ENCODE measurements around the gene TMEM51. TPM values are rescaled to one million over a fixed set of nuclear protein-coding genes. Genes with fewer than 3 reads are reported as not detected.

Gene TMEM51
- total RNA-seq, 2 experiments from 2014 or later: not detected

DNA sequence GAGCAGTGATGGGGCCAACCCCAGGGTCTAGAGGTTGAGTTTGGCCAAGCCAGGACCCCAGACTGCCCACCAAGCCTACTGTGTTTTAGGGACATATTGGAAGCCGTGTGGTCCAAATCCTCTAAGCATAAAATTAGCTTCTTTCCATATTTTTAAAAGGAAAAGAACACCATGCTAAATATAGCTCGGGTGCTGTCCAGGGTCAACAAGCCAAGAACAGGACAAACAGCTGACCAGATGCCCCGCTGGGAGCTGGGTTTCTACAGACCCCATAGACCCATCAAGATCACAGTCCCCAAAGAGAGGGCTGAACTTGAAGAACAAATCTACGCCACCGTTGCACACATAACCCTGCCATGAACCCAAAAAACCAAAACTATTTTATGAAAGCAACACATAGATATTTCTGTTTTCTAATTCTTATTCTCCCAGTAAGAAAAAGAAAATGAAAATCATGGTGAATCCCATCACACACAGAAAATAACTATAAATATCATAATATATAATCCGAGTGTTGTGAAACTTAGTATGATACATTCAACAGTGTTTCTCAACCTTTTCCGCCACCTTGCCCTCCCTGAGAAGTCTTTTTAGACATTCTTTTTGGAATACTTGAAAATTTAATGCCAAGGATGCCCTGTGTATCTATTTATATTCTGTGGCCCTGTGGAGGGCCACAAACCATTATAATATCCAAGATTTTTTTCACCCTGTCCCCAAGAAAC is 57.3 kb downstream of the TMEM51 start:
- no peak overlapping the region for H3K27ac Mint-ChIP-seq
- no peaks in the 10 kb centered on the region for H3K9me3 Mint-ChIP-seq
- intact Hi-C loops (cut with micrococcal nuclease): no loop called here
- ChIA-PET CTCF (interaction anchor here (0.6 to 1.6 kb wide), 3 partner anchors 10 to 82 kb away, joined by 3 to 4 read pairs (median 4); no protein-coding TSS in a partner anchor), POLR2A (no interaction called here)
- no peaks in the 10 kb centered on the region for H3K4me1 Mint-ChIP-seq (ENCODE audit: low read depth)
- H3K4me3 Mint-ChIP-seq: no peak overlapping the region
- DNase-seq: no peak
- H3K27me3 Mint-ChIP-seq: peaks cover 9% of the 10 kb centered on the region
- TF ChIP-seq, protein P1, sequence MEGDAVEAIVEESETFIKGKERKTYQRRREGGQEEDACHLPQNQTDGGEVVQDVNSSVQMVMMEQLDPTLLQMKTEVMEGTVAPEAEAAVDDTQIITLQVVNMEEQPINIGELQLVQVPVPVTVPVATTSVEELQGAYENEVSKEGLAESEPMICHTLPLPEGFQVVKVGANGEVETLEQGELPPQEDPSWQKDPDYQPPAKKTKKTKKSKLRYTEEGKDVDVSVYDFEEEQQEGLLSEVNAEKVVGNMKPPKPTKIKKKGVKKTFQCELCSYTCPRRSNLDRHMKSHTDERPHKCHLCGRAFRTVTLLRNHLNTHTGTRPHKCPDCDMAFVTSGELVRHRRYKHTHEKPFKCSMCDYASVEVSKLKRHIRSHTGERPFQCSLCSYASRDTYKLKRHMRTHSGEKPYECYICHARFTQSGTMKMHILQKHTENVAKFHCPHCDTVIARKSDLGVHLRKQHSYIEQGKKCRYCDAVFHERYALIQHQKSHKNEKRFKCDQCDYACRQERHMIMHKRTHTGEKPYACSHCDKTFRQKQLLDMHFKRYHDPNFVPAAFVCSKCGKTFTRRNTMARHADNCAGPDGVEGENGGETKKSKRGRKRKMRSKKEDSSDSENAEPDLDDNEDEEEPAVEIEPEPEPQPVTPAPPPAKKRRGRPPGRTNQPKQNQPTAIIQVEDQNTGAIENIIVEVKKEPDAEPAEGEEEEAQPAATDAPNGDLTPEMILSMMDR (IDR thresholded peaks at IDR 0.05): no peak
- H3K36me3 Mint-ChIP-seq (ENCODE audit: low read depth): no peaks in the 10 kb centered on the region
- ATAC-seq: no peak

DNA sequence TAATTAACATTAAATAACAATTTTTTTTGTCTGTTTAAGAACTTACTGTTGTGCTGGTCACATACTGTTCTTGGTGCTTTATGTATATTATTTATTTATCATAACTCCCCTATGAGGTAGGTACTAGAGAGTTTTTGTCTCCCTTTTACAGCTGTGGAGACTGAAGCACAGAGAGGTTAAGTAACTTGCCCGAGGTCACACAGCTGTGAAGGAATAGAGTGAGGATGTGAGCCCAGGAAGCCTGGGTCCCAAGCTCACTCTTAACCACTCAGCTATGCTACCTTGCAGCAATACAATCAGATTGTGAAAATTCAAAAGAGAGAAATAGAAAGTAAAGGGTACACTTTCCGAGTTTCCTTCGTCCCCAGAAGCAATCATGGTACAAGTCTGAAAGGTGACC is 57.9 kb downstream of the TMEM51 start:
- Mint-ChIP-seq H3K27ac (no peak overlapping the region), H3K36me3 (ENCODE audit: low read depth) (no peaks in the 10 kb centered on the region), H3K4me3 (no peak overlapping the region), H3K9me3 (no peaks in the 10 kb centered on the region), H3K4me1 (ENCODE audit: low read depth) (no peaks in the 10 kb centered on the region), H3K27me3 (peaks cover 8% of the 10 kb centered on the region)
- TF ChIP-seq, protein P1 (IDR thresholded peaks at IDR 0.05): no peak
- DNase-seq: no peak
- ATAC-seq: no peak
- CTCF ChIA-PET: interaction anchor here (0.9 kb wide), 1 partner anchor 60 kb away, joined by 3 read pairs; no protein-coding TSS in a partner anchor
- intact Hi-C loops (cut with micrococcal nuclease): no loop called here
- POLR2A ChIA-PET: no interaction called here

DNA sequence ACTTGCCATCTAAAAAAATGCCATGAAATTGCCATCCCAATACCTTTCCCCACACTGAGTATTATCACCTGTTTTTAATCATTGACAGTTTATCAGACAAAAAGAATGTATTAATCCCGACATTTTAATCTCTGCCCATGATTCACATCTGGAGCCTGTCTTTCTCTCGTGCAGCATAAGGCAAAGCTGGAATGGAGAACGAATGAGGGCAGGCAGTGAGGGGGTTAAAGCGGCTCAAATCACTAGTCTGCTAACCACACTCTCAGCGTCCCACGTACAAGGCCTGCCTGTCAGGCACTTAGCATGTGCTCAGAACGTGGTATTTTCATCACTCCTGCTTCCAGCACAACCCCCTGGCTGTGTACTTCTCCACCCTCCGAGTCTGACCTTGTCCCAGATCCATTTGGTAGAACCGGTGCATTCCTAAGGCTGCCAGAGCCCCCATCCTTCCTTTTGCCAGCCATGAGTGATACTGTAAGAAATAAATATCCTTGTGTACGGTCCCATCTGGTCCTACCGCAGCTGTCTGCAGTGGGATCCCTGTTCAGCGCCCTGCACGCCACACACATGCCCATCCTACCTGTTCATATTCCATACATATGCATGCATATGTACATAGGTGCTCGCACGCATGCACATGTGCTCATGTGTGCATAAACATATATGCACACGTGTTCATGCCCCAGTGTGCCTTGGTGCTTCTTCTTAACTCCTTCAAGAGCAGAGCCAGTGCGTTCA is 58.8 kb downstream of the TMEM51 start:
- Mint-ChIP-seq H3K9me3 (no peaks in the 10 kb centered on the region), H3K4me1 (ENCODE audit: low read depth) (no peaks in the 10 kb centered on the region), H3K36me3 (ENCODE audit: low read depth) (no peaks in the 10 kb centered on the region), H3K27me3 (peaks cover 4% of the 10 kb centered on the region), H3K27ac (no peak overlapping the region), H3K4me3 (no peak overlapping the region)
- DNase-seq (no peak), ATAC-seq (no peak)
- intact Hi-C loops (cut with micrococcal nuclease): no loop called here
- TF ChIP-seq, protein P1 (IDR thresholded peaks at IDR 0.05): no peak
- ChIA-PET CTCF (interaction anchor here (0.9 to 1.2 kb wide), 2 partner anchors 59 to 60 kb away, joined by 3 read pairs; no protein-coding TSS in a partner anchor), POLR2A (interaction anchor here (0.6 kb wide), 1 partner anchor 79 kb away, joined by 3 read pairs; no protein-coding TSS in a partner anchor)

DNA sequence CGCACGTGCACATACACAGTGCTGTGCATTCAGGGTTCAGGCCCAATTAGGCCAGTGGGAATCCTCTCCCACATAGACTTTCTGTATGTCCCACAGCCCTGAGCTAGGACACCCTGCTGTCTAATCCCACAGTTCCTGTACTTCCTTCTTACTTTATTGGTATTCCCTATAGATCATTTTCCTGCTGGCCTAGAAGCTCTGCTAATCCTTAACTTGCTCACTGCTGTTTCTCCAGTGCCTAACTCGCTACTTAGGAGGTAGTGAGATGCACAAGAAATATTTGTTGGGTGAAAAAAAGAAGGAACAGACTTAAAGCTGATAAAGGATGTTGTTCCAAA is 59.4 kb downstream of the TMEM51 start:
- ATAC-seq: no peak
- H3K9me3 Mint-ChIP-seq: no peaks in the 10 kb centered on the region

More for the DNA sequence above, 59.4 kb downstream of the TMEM51 start:
- Mint-ChIP-seq H3K36me3 (ENCODE audit: low read depth) (no peaks in the 10 kb centered on the region), H3K4me3 (no peak overlapping the region), H3K27me3 (peaks cover 1% of the 10 kb centered on the region), H3K4me1 (ENCODE audit: low read depth) (no peaks in the 10 kb centered on the region), H3K27ac (no peak overlapping the region)
- ChIA-PET POLR2A (interaction anchor here (0.6 kb wide), 1 partner anchor 80 kb away, joined by 3 read pairs; no protein-coding TSS in a partner anchor), CTCF (interaction anchor here (0.7 to 1.2 kb wide), 2 partner anchors 59 to 143 kb away, joined by 3 to 4 read pairs; no protein-coding TSS in a partner anchor)
- TF ChIP-seq, protein P1 (IDR thresholded peaks at IDR 0.05): no peak
- intact Hi-C loops (cut with micrococcal nuclease): no loop called here
- DNase-seq: no peak
